Medulla oblongata (tissue), 1 donor: Measurements from ENCODE around the gene METTL2B.
A peak's percentile ranks its signal among the peaks of the same experiment; 100 is the strongest.

Experiments used
- DNase-seq: peaks from one replicate; pipeline ENCODE4 v3.0.0-alpha.2; 2015; ENCODE audit errors: extremely low spot score

Gene METTL2B

GRCh38 chr7:128476402-128477335 is at the start of gene METTL2B:
Gene METTL2B, plus strand, starts transcription at chr7:128476748. Its CDS starts 18 bp downstream, at chr7:128476766.
- DNase-seq = peak; percentile 93

GRCh38 chr7:128427289-128427891 is 49.2 kb upstream of the METTL2B start:
- DNase-seq = peak; percentile 81

- no peak for DNase-seq
These were observed 46.3 kb upstream of the METTL2B start for GRCh38 chr7:128430207-128430606.

- DNase-seq = no peak
These were observed 45.3 kb upstream of the METTL2B start for GRCh38 chr7:128431221-128431620.

- DNase-seq = no peak
These were observed 44.8 kb upstream of the METTL2B start for GRCh38 chr7:128431754-128432153.

- no peak for DNase-seq
These were observed 41.9 kb upstream of the METTL2B start for GRCh38 chr7:128434413-128435326.

- DNase-seq = no peak
These were observed 41.2 kb upstream of the METTL2B start for GRCh38 chr7:128435327-128435686.

GRCh38 chr7:128437426-128438332 is 38.9 kb upstream of the METTL2B start:
- no peak for DNase-seq

- no peak for DNase-seq
These were observed 34.2 kb upstream of the METTL2B start for GRCh38 chr7:128442356-128442755.

GRCh38 chr7:128443831-128444600 is 32.5 kb upstream of the METTL2B start:
- no peak for DNase-seq

- peak; percentile 57 for DNase-seq
These were observed 30.2 kb upstream of the METTL2B start for GRCh38 chr7:128446306-128446705.

- no peak for DNase-seq
These were observed 28.5 kb upstream of the METTL2B start for GRCh38 chr7:128447941-128448564.

- no peak for DNase-seq
These were observed 27.7 kb upstream of the METTL2B start for GRCh38 chr7:128448751-128449302.

GRCh38 chr7:128450409-128450808 is 26.1 kb upstream of the METTL2B start:
- peak; percentile 40 for DNase-seq

GRCh38 chr7:128450913-128451312 is 25.6 kb upstream of the METTL2B start:
- DNase-seq = no peak

GRCh38 chr7:128452552-128452951 is 24.0 kb upstream of the METTL2B start:
- no peak for DNase-seq

- DNase-seq = peak; percentile 74
These were observed 22.4 kb upstream of the METTL2B start for GRCh38 chr7:128453836-128454804.
